GM13976 (cell line): ENCODE measurements around the gene GFPT2.

Source experiments
- DNase-seq: peaks from one replicate; pipeline ENCODE4 v3.0.0; 2012; ENCODE audit warnings: low spot score
- CTCF ChIP-seq: IDR thresholded peaks from 2 replicates; pipeline ENCODE4 v1.5.1; 2012; ENCODE audit warnings: borderline replicate concordance, mild to moderate bottlenecking; ENCODE audit not compliant: insufficient read depth; ENCODE audit errors: extremely low read depth, missing control alignments, control extremely low read depth
- in situ Hi-C: fragments of 300-500 bp; cut with MboI; formaldehyde crosslinking; loops from one replicate; pipeline ENCODE4 v1.12.0; 2022; ENCODE audit warnings: low sequenced_read_pairs, mixed read lengths, inconsistent platforms; ENCODE audit not compliant: unreplicated experiment

GFPT2 gene

GRCh38 chr5:180313677-180314505 lies 39.2 kb downstream of the GFPT2 start:
- DNase-seq, result no peak
- no peak for TF ChIP-seq CTCF

GRCh38 chr5:180311216-180311615 lies 41.9 kb downstream of the GFPT2 start:
- no peak for DNase-seq
- no peak for TF ChIP-seq CTCF
- in situ Hi-C loops, result no loop called here

More at GRCh38 chr5:180313677-180314505, 39.2 kb downstream of the GFPT2 start:
- in situ Hi-C loops, result no loop called here

DNA sequence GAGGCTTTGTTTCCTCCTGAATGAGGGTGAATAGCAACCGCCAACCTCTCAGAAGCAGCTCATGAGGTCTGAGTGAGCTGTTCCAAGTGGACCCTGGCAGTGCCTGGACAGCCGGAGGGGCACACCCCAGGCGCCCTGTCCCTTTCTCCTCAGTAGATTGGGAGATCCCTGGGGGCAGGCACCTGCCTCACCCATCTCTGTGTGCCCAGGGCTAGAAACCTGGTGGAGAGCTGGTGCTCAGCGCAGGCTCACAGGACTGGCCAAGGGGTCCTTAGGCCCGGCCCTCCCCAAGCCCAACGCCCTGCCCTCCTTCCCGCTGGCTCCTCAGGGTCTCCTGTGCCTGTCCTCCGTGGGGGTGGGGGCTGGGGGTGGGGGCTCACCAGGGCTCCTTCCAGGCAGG lies 46.3 kb downstream of the GFPT2 start:
- no peak for TF ChIP-seq CTCF
- DNase-seq, result no peak
- in situ Hi-C loops, result no loop called here

DNA sequence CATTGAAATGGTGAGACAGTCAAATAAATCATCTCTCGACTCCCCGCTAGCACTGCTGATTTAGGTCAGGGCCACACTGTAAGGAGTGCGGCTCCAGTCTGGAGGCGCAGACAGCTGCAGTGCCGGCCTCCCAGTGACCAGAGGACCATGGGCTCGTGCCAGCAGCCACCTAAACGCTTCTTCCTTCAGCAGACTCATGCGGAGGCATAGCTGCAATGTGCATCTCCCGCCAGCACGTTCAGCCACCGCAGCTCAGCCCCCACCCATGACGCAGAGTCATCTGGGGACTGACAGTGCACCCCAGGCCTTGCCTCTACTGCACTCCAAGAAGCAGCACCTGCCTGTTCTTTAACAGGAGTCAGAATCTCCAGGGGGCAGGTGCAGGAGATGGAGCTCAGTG lies 47.7 kb downstream of the GFPT2 start:
- no peak for DNase-seq
- TF ChIP-seq CTCF, result no peak
- in situ Hi-C loops, result no loop called here

DNA sequence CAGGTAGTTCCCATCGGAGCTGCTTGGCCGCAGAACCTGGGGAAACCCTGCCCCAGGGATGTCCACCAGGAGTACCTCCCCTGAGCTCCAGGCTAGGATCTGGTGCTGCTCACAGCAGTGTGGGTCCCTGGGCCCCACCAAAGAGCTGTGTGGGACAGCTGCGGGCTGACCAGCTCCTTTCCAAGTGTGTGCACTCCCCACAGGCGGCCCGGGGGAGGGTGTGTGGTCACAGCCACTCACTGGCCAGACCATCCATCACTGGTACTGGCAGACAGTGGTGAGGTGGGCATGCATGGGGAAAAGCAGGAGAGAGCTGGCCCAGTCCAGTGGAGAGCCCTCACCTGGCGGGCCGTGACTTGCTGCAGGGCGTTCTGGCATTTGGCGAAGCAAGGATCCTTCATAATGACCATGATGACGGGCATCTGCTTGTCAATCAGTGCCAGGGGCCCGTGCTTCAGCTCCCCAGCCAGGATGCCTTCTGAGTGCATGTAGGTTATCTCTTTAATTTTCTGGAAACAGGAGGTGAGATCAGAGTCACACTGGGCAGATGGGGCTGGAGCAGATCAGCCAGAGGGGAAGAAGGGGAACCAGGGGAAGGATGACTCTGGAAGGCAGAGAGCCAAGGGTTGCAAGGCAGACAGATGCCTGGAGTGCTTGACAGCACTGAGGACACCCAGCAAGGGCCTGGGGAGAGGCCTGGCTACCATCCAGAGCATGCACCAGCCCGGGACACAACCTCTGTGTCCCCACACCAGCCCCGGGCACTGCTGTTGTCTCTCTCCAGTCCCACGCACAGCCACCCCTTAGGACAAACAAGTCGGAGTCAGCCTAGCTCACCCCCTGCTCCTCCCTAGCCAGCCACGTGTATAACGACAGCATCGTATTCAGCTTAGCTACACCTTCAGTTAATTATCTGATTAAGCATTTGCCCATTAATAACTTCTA lies 48.4 kb downstream of the GFPT2 start:
- in situ Hi-C loops, result no loop called here
- no peak for TF ChIP-seq CTCF
- DNase-seq, result no peak

GRCh38 chr5:180304016-180304292 lies 49.2 kb downstream of the GFPT2 start:
- in situ Hi-C loops, result no loop called here
- no peak for DNase-seq
- TF ChIP-seq CTCF, result no peak
